Left ventricle myocardium superior (tissue), 1 donor: Measurements from ENCODE around the gene FOLR2. TPM values are rescaled to one million over a fixed set of nuclear protein-coding genes. Genes with fewer than 3 reads are reported as not detected.

ENCODE experiments used
- ATAC-seq: fragments of 200-7000 bp; cut with Tn5 transposase; one replicate; pipeline ENCODE4 v1.9.1; 2020; ENCODE audit warnings: mild to moderate bottlenecking, moderate library complexity
- DNase-seq: peaks from one replicate; pipeline ENCODE4 v3.0.0-alpha.2; 2020
- intact Hi-C: fragments of 100-400 bp; cut with micrococcal nuclease; formaldehyde crosslinking; loops from one replicate; pipeline ENCODE4 v1.11.0; 2022
- total RNA-seq: library from RNA; stranded (reverse); fragmentation: NEBNext Ultra II Directional; extraction: Animal tissue kit (Norgen Biotek cat#: 25700); gene quantifications from one replicate; pipeline ENCODE4 v1.2.1, GENCODE V29; 2021
- donor health status: DM: no; HTN: yes; CAD: no; lungs with severe emphysema.

The FOLR2 gene
- total RNA-seq, 1 donor from 2014 or later = 21.9 TPM

- no peak for ATAC-seq
- no peak for DNase-seq
- intact Hi-C loops = no loop called here
Measured at GRCh38 chr11:72237112-72237931, 20.7 kb downstream of the FOLR2 start.

DNA sequence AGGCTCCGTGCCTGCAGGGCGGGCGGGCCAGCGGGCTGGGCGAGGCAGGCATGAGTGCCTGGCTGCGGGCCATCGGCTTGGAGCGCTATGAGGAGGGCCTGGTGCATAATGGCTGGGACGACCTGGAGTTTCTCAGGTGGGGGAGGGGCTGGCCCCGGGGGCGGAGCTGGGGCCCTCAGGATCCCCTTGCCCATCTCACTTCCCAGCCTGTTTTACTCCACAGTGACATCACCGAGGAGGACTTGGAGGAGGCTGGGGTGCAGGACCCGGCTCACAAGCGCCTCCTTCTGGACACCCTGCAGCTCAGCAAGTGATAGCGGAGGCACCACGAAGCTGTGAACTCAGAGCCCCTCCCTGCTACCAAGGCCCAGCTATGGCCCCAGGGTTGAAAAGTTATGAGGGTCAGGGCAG is 21.5 kb downstream of the FOLR2 start:
- peak; percentile 32 for ATAC-seq
- peak; percentile 55 for DNase-seq
- intact Hi-C loops = no loop called here

GRCh38 chr11:72238492-72239312 is 22.1 kb downstream of the FOLR2 start:
- DNase-seq = no peak
- peak; percentile 1 for ATAC-seq
- intact Hi-C loops = no loop called here

GRCh38 chr11:72239313-72239848 is 22.8 kb downstream of the FOLR2 start:
- ATAC-seq (peak; percentile 51), DNase-seq (peak; percentile 80)
- intact Hi-C loops = no loop called here

DNA sequence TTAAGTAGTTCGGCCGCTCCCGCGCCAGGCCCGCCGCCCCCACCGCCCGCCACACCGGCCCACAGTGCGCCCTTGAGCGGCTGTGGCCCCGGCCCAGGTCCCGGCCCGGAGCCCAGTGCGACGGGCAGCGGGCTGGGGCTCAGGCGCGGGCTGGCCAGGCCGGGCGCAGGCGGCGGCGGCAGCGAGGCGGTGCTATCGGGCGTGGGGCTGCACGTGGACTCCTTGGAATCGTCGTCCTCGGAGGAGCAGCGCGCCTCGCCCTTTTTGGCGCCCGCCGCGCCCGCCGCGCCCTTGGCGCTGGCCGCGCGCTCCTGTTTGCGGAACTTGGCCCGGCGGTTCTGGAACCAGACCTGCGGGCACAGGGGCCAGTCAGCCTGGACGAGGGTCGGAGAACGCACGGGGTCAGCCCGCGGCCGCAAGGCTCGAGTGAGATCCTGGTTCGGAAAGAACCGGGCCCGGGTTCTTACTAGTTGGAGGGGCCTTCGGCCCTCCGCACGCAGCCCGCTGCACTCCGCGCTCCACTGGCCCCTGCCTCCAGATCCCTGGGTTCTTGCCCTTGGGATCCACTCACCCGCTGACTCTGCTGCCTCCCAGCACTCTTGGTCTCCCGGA is 23.4 kb downstream of the FOLR2 start:
- intact Hi-C loops = no loop called here
- DNase-seq (peak; percentile 79), ATAC-seq (peak; percentile 69)

GRCh38 chr11:72240461-72241290 is 24.1 kb downstream of the FOLR2 start:
- no peak for DNase-seq
- peak; percentile 5 for ATAC-seq
- intact Hi-C loops = no loop called here

GRCh38 chr11:72241291-72241781 is 24.7 kb downstream of the FOLR2 start:
- no peak for ATAC-seq
- intact Hi-C loops = no loop called here
- no peak for DNase-seq

GRCh38 chr11:72242141-72242540 is 25.5 kb downstream of the FOLR2 start:
- intact Hi-C loops = no loop called here
- no peak for ATAC-seq
- DNase-seq = no peak

GRCh38 chr11:72243173-72244059 is 26.8 kb downstream of the FOLR2 start:
- no peak for ATAC-seq
- DNase-seq = no peak
- intact Hi-C loops = no loop called here

DNA sequence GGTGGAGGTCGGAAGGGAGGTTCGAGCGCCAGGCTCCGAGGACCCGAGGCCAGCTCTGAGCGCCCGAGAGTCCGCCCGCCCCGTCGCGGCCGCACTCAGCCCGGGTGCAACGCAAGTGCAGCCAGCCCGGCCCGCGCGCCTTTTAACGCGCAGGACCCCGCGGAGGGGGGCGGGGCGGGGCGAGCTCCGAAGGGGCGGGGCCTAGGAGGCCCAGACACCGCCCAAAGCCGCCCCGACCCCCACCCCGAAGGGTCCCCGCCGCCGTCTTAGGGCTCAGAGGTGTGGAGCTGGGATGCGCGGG is 27.4 kb downstream of the FOLR2 start, which contains the start of gene PHOX2A:
Gene PHOX2A, minus strand, starts transcription at position 117 of the 301 bp plus-strand sequence. CDS start 172 bp downstream, outside the sequence.
- DNase-seq (no peak), ATAC-seq (no peak)
- intact Hi-C loops = no loop called here

DNA sequence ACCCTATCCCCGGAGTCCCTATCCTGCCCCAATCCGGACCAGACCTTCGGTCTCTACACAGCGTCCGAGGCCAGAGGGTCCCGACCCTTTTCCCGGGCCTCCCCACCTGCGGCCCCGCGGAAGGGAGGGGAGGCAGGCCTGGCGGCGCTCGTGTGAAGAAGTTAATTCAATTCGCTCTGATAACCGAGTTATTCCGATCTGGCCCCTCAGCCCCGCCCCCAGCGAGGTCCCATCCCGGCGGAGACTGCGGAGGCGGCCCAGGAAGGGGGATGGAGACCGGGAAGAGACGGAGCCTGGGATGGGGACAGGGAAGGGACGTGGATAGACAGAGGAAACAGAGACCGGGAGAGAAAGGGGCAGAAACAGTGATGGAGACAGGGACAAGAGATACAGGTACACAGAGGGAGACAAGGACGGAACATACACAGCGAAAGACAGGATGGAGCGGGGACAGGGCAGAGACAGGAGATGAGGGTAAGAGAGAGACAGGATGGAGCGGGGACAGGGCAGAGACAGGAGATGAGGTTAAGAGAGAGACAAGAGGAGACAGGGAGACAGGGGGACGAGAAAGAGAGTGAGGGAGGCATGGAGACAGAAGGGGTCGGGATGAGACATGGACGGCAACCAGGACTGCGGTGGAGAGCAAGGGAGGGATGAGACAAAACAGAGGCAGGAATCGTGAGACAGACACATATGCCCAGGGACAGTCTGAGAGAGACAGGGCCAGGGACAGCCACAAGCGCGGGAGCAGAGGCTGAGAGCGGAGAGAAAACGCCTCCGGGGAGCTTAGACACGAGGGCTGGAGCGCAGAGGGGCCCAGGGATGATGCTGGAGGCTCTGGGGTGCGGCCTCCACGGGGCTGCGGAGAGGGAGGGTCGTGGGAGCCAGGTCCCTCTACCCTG is 28.0 kb downstream of the FOLR2 start:
- DNase-seq (no peak), ATAC-seq (no peak)
- intact Hi-C loops = no loop called here

DNA sequence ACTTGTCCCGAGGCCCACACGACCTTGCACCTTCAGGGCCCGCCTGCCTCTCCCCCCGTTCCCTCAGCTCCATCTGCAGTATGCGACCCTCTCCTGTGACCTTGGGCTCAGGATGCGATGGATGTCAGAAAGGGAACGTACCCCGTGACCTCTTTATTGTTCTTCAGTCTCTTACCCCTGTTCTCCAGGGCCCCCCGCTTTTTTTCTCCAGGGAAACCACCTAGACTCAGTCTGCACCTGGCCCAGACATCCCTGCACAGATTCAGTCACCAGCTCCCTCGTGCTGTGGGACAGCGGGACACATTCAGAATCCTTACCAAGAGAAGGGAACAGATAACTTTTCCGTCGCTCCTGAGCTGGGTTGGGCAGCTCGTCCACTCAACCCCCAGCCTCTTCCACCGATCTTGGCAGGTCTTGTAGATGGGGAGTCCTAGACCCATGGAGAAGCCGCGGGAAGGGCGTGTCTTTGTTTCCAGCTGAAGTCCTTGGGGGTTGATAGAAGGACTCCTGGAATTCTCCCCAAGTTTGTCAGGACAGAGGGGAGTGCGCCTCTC is 28.7 kb downstream of the FOLR2 start:
- no peak for DNase-seq
- intact Hi-C loops = no loop called here
- ATAC-seq = no peak

DNA sequence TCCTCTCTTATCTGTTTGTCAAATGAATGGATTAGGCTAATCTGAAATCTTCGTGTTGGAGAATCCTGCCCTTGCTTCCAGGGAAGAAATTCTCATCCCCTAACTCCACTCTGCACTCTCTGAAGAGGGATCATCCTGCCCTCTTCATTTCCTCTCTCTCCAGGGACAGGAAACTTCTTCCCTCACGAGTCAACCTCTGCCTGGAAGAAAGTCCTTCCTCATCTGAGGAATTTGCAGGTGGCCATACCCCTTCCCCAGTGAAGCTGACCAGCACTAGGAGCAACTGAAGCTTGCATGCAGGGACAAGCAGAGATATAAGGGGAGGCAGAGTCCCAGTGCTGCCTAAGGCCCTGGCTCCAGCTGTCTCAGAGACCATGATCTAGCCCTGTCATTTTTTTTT is 31.0 kb downstream of the FOLR2 start:
- no peak for ATAC-seq
- intact Hi-C loops = no loop called here
- DNase-seq = no peak

DNA sequence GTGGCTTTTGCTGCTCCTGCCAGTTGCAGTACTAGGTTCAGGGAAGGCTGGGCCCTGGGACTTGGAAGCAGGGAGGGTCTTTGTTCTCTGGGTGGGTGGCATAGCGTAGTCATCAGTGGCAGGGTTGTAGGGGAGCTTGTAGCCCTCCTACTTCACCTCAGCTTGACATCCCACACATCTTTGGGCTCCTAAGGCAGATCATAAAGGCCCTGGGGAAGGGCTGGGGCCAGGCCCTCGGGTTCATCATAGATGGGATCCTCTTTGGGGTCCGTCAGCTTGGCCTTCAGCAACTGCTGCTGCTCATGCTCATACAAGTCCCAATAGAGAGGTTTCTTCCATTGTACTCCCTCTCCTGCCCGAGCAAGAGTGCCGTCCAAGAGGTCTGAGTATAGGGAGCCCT is 33.4 kb downstream of the FOLR2 start:
- DNase-seq = no peak
- ATAC-seq = no peak
- intact Hi-C loops = no loop called here

DNA sequence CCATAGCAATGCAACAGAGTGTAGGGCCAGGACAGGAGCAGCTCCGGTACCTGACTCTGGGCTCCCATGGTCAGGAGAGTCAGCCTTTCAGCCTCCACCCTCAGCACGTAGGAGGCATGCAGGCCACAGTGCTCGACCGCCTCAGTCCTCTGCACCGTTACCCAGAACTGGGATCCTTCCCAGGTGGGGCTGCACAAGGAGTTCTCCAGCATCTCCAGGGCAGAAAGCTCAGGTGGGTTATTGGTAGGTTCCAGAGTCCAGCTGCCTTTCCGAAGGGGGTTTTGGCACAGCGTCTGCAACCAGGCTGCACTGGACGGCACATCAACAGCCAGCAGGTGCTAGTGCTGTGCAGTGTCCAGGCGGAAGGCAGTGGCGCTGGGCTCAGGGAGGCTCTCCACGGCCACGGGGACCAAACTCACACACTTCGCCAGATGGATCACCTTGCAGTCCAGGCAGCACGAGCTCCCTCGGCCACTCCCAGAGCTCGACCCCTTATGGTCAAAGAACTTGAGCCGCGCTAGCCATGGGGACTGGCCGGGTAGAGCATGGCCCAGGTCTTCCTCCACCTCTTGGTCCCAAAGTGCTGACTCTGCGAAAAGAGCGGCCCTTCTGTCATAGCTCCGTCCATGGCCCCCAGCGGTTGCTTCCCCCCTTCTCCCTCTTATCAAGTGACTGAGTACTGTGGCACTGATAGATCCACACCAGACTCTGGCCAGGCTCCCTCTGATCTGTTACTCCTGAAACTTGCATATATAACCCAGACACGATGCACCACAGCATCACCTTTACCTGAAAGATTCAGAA is 34.3 kb downstream of the FOLR2 start:
- intact Hi-C loops = no loop called here
- ATAC-seq (no peak), DNase-seq (no peak)

DNA sequence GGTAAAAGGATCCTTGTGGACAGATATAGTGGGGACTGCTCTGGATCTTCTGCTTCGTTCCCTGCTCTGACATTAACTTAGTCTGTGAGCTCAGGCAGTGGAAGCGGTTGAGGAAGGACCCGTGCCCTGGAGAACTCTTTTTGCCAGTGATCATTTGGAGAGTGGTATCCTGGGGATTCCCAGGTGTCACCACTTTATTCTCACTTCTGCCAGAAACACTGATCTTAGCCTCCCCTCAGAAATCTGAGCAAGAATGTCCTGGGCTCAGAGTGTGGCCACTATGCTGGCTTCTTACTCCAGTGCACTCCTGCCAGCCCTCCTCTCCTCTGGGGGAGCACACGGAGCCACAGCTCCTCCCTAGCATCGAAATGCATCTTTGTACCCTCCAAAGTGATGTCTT is 35.0 kb downstream of the FOLR2 start:
- DNase-seq (no peak), ATAC-seq (no peak)
- intact Hi-C loops = no loop called here
